IMR-90 (cell line): ENCODE measurements around the gene SELENOV.

Experiments used
- RFX5 ChIP-seq: IDR thresholded peaks from 2 replicates; pipeline ENCODE4 v1.8.0; 2012; ENCODE audit warnings: low read depth, mild to moderate bottlenecking, low read length, moderate library complexity
- TF ChIP-seq, protein P1 (sequence below): conservative IDR thresholded peaks from 2 replicates; pipeline ENCODE4 v1.5.1; 2012; ENCODE audit warnings: mild to moderate bottlenecking, low read depth, low read length, improper control_type of control experiment

GRCh38 chr19:39496063-39496462, 18.9 kb upstream of the SELENOV start:
- TF ChIP-seq, protein P1, sequence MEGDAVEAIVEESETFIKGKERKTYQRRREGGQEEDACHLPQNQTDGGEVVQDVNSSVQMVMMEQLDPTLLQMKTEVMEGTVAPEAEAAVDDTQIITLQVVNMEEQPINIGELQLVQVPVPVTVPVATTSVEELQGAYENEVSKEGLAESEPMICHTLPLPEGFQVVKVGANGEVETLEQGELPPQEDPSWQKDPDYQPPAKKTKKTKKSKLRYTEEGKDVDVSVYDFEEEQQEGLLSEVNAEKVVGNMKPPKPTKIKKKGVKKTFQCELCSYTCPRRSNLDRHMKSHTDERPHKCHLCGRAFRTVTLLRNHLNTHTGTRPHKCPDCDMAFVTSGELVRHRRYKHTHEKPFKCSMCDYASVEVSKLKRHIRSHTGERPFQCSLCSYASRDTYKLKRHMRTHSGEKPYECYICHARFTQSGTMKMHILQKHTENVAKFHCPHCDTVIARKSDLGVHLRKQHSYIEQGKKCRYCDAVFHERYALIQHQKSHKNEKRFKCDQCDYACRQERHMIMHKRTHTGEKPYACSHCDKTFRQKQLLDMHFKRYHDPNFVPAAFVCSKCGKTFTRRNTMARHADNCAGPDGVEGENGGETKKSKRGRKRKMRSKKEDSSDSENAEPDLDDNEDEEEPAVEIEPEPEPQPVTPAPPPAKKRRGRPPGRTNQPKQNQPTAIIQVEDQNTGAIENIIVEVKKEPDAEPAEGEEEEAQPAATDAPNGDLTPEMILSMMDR: no peak
- no peak for TF ChIP-seq RFX5
